A673 (cell line): ENCODE data around the gene RCC2. TPM values are rescaled to one million over a fixed set of nuclear protein-coding genes. Genes with fewer than 3 reads are reported as not detected.
A peak's percentile ranks its signal among the peaks of the same experiment; 100 is the strongest.
"Not testable (repeated sequence)": the region's sequence is repeated elsewhere in the genome, so short reads cannot be mapped to it uniquely, and the experiment has no call there.

Experiments used
- BruUV-seq: library from RNA; stranded (reverse); fragments of 400-500 nt; replicated peaks from 2 replicates; lab custom pipeline; 2021; lab: Mats Ljungman, UMichigan
- CTCF ChIA-PET: fragments of 300-600 bp; sonication (Branson Sonifier 250); formaldehyde crosslinking; loops from one replicate; lab custom pipeline; 2022; ENCODE audit warnings: antibody characterized with exemption; lab: Charles Lee
- POLR2A ChIA-PET: fragments of 300-600 bp; sonication (Branson Sonifier 250); formaldehyde crosslinking; loops from one replicate; lab custom pipeline; 2022; ENCODE audit warnings: antibody characterized with exemption; ENCODE audit not compliant: low non-redundant PET; lab: Charles Lee
- DNase-seq: peaks from one replicate; pipeline ENCODE4 v3.0.0-alpha.2; 2015; ENCODE audit warnings: low spot score
- H3K27ac ChIP-seq: fragments of 200-600 bp; sonication (generic); 2 replicates; pipeline ENCODE4 v1.5.1; 2016; ENCODE audit warnings: mixed run types, low read depth, mild to moderate bottlenecking, mixed read lengths, antibody characterized with exemption, low read length; ENCODE audit not compliant: poor library complexity, severe bottlenecking
- H3K27me3 ChIP-seq: fragments of 200-600 bp; sonication (generic); replicated peaks from 2 replicates; pipeline ENCODE4 v1.6.1; 2017; ENCODE audit warnings: mixed run types, low read depth, mild to moderate bottlenecking, mixed read lengths, antibody characterized with exemption, low read length; ENCODE audit not compliant: insufficient read depth, poor library complexity
- H3K36me3 ChIP-seq: fragments of 200-600 bp; sonication (generic); 2 replicates; pipeline ENCODE4 v1.6.1; 2016; ENCODE audit warnings: mixed run types, mild to moderate bottlenecking, mixed read lengths, antibody characterized with exemption, low read length; ENCODE audit not compliant: insufficient read depth, poor library complexity, severe bottlenecking
- H3K4me1 ChIP-seq: fragments of 200-600 bp; sonication (generic); 2 replicates; pipeline ENCODE4 v1.6.1; 2017; ENCODE audit warnings: mixed run types, mild to moderate bottlenecking, mixed read lengths, antibody characterized with exemption, low read length; ENCODE audit not compliant: insufficient read depth, poor library complexity, severe bottlenecking
- H3K4me3 ChIP-seq: fragments of 200-600 bp; sonication (generic); 2 replicates; pipeline ENCODE4 v1.5.1; 2016; ENCODE audit warnings: low read depth, mixed run types, mild to moderate bottlenecking, mixed read lengths, low read length; ENCODE audit not compliant: poor library complexity, severe bottlenecking
- H3K9me3 ChIP-seq: fragments of 200-600 bp; sonication (generic); 2 replicates; pipeline ENCODE4 v1.6.1; 2016; ENCODE audit warnings: mixed run types, low read depth, mild to moderate bottlenecking, mixed read lengths, antibody characterized with exemption, low read length; ENCODE audit not compliant: poor library complexity, severe bottlenecking
- EZH2 ChIP-seq: fragments of 200-600 bp; sonication (generic); IDR thresholded peaks from 2 replicates; pipeline ENCODE4 v1.6.1; 2017; ENCODE audit warnings: borderline replicate concordance, low read depth, mild to moderate bottlenecking, mixed read lengths, antibody characterized with exemption, low read length; ENCODE audit not compliant: poor library complexity, severe bottlenecking
- intact Hi-C: fragments of 100-400 bp; cut with micrococcal nuclease; formaldehyde crosslinking; loops from one replicate; pipeline ENCODE4 v1.10.0; 2022; ENCODE audit not compliant: unreplicated experiment
- total RNA-seq: library from RNA; stranded (reverse); gene quantifications from 2 replicates; pipeline ENCODE4 v1.2.3, GENCODE V29; 2021
- TF ChIP-seq, protein P1 (sequence below): fragments of 300-800, 200-600 bp; sonication (generic); conservative IDR thresholded peaks from 2 replicates; pipeline ENCODE4 v1.5.1; 2017; ENCODE audit warnings: low read depth, mild to moderate bottlenecking, antibody characterized with exemption, low read length, moderate library complexity, mixed read lengths

Gene RCC2
- total RNA-seq, 1 experiment from 2014 or later, result 182 TPM

DNA sequence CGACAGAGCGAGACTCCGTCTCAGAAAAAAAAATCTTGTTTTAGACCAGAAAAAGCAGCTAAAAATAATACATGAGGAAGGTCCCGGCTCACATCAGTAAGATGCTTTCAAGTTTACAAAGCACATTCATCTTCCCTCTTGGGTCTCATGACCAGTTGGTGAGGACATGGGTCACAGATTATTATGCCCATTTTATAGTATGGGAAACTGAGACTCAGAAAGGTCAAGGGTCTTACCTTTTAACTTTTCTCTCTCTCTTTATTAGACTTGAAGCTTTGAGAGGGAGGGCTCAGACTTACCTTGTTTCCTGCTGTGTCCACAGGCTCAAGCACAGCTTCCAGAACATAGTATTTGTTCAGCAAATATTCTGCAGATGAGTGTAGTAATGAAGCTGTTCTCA is 13.2 kb upstream of the RCC2 start:
- TF ChIP-seq EZH2, result no peak
- TF ChIP-seq, protein P1, sequence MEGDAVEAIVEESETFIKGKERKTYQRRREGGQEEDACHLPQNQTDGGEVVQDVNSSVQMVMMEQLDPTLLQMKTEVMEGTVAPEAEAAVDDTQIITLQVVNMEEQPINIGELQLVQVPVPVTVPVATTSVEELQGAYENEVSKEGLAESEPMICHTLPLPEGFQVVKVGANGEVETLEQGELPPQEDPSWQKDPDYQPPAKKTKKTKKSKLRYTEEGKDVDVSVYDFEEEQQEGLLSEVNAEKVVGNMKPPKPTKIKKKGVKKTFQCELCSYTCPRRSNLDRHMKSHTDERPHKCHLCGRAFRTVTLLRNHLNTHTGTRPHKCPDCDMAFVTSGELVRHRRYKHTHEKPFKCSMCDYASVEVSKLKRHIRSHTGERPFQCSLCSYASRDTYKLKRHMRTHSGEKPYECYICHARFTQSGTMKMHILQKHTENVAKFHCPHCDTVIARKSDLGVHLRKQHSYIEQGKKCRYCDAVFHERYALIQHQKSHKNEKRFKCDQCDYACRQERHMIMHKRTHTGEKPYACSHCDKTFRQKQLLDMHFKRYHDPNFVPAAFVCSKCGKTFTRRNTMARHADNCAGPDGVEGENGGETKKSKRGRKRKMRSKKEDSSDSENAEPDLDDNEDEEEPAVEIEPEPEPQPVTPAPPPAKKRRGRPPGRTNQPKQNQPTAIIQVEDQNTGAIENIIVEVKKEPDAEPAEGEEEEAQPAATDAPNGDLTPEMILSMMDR, result no peak
- CTCF ChIA-PET, result no interaction called here
- Histone ChIP-seq H3K4me1 (no peaks in the 10 kb centered on the region), H3K27me3 (no peaks in the 10 kb centered on the region), H3K36me3 (no peaks in the 10 kb centered on the region), H3K9me3 (no peaks in the 10 kb centered on the region), H3K4me3 (no peak overlapping the region), H3K27ac (no peak overlapping the region)
- POLR2A ChIA-PET, result no interaction called here
- no TSS peak for BruUV-seq
- intact Hi-C loops, result no loop called here
- no peak for DNase-seq

- DNase-seq, BruUV-seq, H3K4me3 ChIP-seq, intact Hi-C loops, H3K4me1 ChIP-seq, H3K27ac ChIP-seq, H3K36me3 ChIP-seq, H3K9me3 ChIP-seq, H3K27me3 ChIP-seq: not testable (repeated sequence)
- TF ChIP-seq, protein P1, result 0 out of 2 replicates have a peak, but pooled peaks have one; percentile 11
- ChIA-PET POLR2A (interaction anchor here (0.7 kb wide), 1 partner anchor 396 kb away, joined by 26 read pairs; no protein-coding TSS in a partner anchor), CTCF (interaction anchor here (0.6 to 0.7 kb wide), 2 partner anchors 34 to 1090 kb away, joined by 3 to 8 read pairs; no protein-coding TSS in a partner anchor)
Measured at GRCh38 chr1:17452203-17452602, 12.7 kb upstream of the RCC2 start.

- no peak for DNase-seq
- Histone ChIP-seq H3K9me3 (no peaks in the 10 kb centered on the region), H3K27me3 (no peaks in the 10 kb centered on the region), H3K4me3 (no peak overlapping the region), H3K4me1 (no peaks in the 10 kb centered on the region), H3K27ac (no peak overlapping the region), H3K36me3 (no peaks in the 10 kb centered on the region)
- ChIA-PET POLR2A (interaction anchor here (0.7 kb wide), 1 partner anchor 396 kb away, joined by 26 read pairs; no protein-coding TSS in a partner anchor), CTCF (interaction anchor here (0.6 to 0.7 kb wide), 2 partner anchors 33 to 1090 kb away, joined by 3 to 8 read pairs; no protein-coding TSS in a partner anchor)
- no TSS peak for BruUV-seq
- TF ChIP-seq EZH2, result no peak
- TF ChIP-seq, protein P1, result no peak
- intact Hi-C loops, result no loop called here
Measured at GRCh38 chr1:17451731-17452130, 12.3 kb upstream of the RCC2 start.
